GM19468 (cell line): ENCODE results near the gene GRIP1.

Experiments
- ATAC-seq: cut with Tn5 transposase; IDR thresholded peaks from one replicate; pipeline ENCODE4 v1.9.1; 2021; ENCODE audit warnings: mild to moderate bottlenecking, moderate library complexity, moderate number of reproducible peaks; ENCODE audit not compliant: unreplicated experiment; ENCODE audit errors: extremely low read depth

Gene GRIP1

GRCh38 chr12:66495709-66496108 is 183.2 kb downstream of the GRIP1 start:
- ATAC-seq, result no peak

GRCh38 chr12:66493819-66494218 is 185.1 kb downstream of the GRIP1 start:
- ATAC-seq, result no peak

GRCh38 chr12:66491853-66492252 is 187.0 kb downstream of the GRIP1 start:
- no peak for ATAC-seq

- ATAC-seq, result no peak
Measured at GRCh38 chr12:66482351-66483203, 196.3 kb downstream of the GRIP1 start.

GRCh38 chr12:66467932-66468331 is 210.9 kb downstream of the GRIP1 start:
- no peak for ATAC-seq

- ATAC-seq, result no peak
Measured at GRCh38 chr12:66461331-66461730, 217.5 kb downstream of the GRIP1 start.

- no peak for ATAC-seq
Measured at GRCh38 chr12:66459944-66460482, 218.9 kb downstream of the GRIP1 start.

GRCh38 chr12:66456612-66457011 is 222.3 kb downstream of the GRIP1 start:
- ATAC-seq, result no peak

GRCh38 chr12:66453844-66454243 is 225.0 kb downstream of the GRIP1 start:
- ATAC-seq, result peak; percentile 66

- no peak for ATAC-seq
Measured at GRCh38 chr12:66453120-66453519, 225.8 kb downstream of the GRIP1 start.

GRCh38 chr12:66449531-66449930 is 229.3 kb downstream of the GRIP1 start:
- no peak for ATAC-seq

- no peak for ATAC-seq
Measured at GRCh38 chr12:66447643-66448042, 231.2 kb downstream of the GRIP1 start.

GRCh38 chr12:66446276-66446675 is 232.6 kb downstream of the GRIP1 start:
- no peak for ATAC-seq

- no peak for ATAC-seq
Measured at GRCh38 chr12:66441905-66442559, 236.8 kb downstream of the GRIP1 start.

GRCh38 chr12:66438601-66439000 is 240.3 kb downstream of the GRIP1 start:
- ATAC-seq, result no peak

GRCh38 chr12:66430106-66430505 is 248.8 kb downstream of the GRIP1 start:
- no peak for ATAC-seq

GRCh38 chr12:66428870-66429269 is 250.0 kb downstream of the GRIP1 start:
- ATAC-seq, result no peak

GRCh38 chr12:66428261-66428660 is 250.6 kb downstream of the GRIP1 start:
- ATAC-seq, result no peak

- ATAC-seq, result no peak
Measured at GRCh38 chr12:66426696-66427095, 252.2 kb downstream of the GRIP1 start.

- no peak for ATAC-seq
Measured at GRCh38 chr12:66423266-66423665, 255.6 kb downstream of the GRIP1 start.

- ATAC-seq, result no peak
Measured at GRCh38 chr12:66418908-66419307, 260.0 kb downstream of the GRIP1 start.
